Mesenchymal stem cell (in vitro differentiated cells and primary cell): ENCODE measurements around the gene CCDC185.

Experiments used
- DNase-seq: peaks from one replicate; pipeline ENCODE4 v3.0.0-alpha.2; 2013
- H2AFZ ChIP-seq: one replicate; pipeline ENCODE4 v1.6.1; 2013; ENCODE audit warnings: low read depth, mild to moderate bottlenecking, control low read depth, inconsistent platforms, low read length, moderate library complexity
- H2AK5ac ChIP-seq: 2 replicates; pipeline ENCODE4 v1.6.1; 2013; ENCODE audit warnings: low read length, moderate library complexity, mild to moderate bottlenecking, inconsistent platforms; ENCODE audit not compliant: severe bottlenecking
- H2BK120ac ChIP-seq: one replicate; pipeline ENCODE4 v1.6.1; 2013; ENCODE audit warnings: low read depth, mild to moderate bottlenecking, inconsistent platforms, low read length, moderate library complexity
- H2BK12ac ChIP-seq, 2 experiments: one replicate each; pipeline ENCODE4 v1.6.1; 2013; ENCODE audit warnings: inconsistent platforms in 2 of 2, low read length in 2 of 2, mild to moderate bottlenecking in 2 of 2, moderate library complexity in 2 of 2, control low read depth in 1 of 2
- H2BK15ac ChIP-seq: one replicate; pipeline ENCODE4 v1.6.1; 2013; ENCODE audit warnings: mild to moderate bottlenecking, low read depth, inconsistent platforms; ENCODE audit not compliant: poor library complexity, severe bottlenecking
- H2BK5ac ChIP-seq: 2 replicates; pipeline ENCODE4 v1.6.1; 2013; ENCODE audit warnings: low read depth, mild to moderate bottlenecking, low read length, control low read depth, inconsistent platforms; ENCODE audit not compliant: poor library complexity, severe bottlenecking
- H3K14ac ChIP-seq, 2 experiments: one replicate each; pipeline ENCODE4 v1.6.1; 2013; ENCODE audit warnings: inconsistent platforms in 2 of 2, low read length in 2 of 2, control low read depth in 1 of 2, mild to moderate bottlenecking in 1 of 2, moderate library complexity in 1 of 2
- H3K18ac ChIP-seq, 2 experiments: one replicate each; pipeline ENCODE4 v1.6.1; 2013; ENCODE audit warnings: inconsistent platforms in 2 of 2, low read length in 2 of 2, control low read depth in 1 of 2, low read depth in 1 of 2, mild to moderate bottlenecking in 1 of 2
- H3K23ac ChIP-seq, 2 experiments: one replicate each; pipeline ENCODE4 v1.6.1; 2013; ENCODE audit warnings: inconsistent platforms in 2 of 2, low read length in 2 of 2, mild to moderate bottlenecking in 2 of 2, moderate library complexity in 2 of 2, control low read depth in 1 of 2
- H3K27ac ChIP-seq: 2 replicates; pipeline ENCODE4 v1.5.1; 2013; ENCODE audit warnings: mild to moderate bottlenecking, moderate library complexity, low read length, control low read depth, inconsistent platforms; ENCODE audit not compliant: poor library complexity, severe bottlenecking
- H3K27me3 ChIP-seq, 2 experiments: 2 replicates each; pipeline versions ENCODE4 v1.6.1 to v1.7.0; 2013; ENCODE audit warnings: low read length in 2 of 2, mild to moderate bottlenecking in 2 of 2, moderate library complexity in 2 of 2, control low read depth in 1 of 2, inconsistent platforms in 1 of 2; ENCODE audit not compliant: control insufficient read depth in 1 of 2, insufficient read depth in 1 of 2
- H3K36me3 ChIP-seq, 2 experiments: 2 replicates each; pipeline versions ENCODE4 v1.6.1 to v1.7.0; 2013; ENCODE audit warnings: low read length in 2 of 2, control low read depth in 1 of 2, inconsistent platforms in 1 of 2, low read depth in 1 of 2, mild to moderate bottlenecking in 1 of 2; ENCODE audit not compliant: insufficient read depth in 2 of 2, control insufficient read depth in 1 of 2
- H3K4ac ChIP-seq, 2 experiments: one replicate each; pipeline ENCODE4 v1.6.1; 2013; ENCODE audit warnings: inconsistent platforms in 2 of 2, low read length in 2 of 2, mild to moderate bottlenecking in 2 of 2, moderate library complexity in 2 of 2, control low read depth in 1 of 2, low read depth in 1 of 2
- H3K4me1 ChIP-seq: 2 replicates; pipeline ENCODE4 v1.6.1; 2013; ENCODE audit warnings: low read depth, low read length, control low read depth; ENCODE audit not compliant: control insufficient read depth, insufficient read depth
- H3K4me2 ChIP-seq: 2 replicates; pipeline ENCODE4 v1.6.1; 2013; ENCODE audit warnings: low read length, mild to moderate bottlenecking, inconsistent platforms; ENCODE audit not compliant: poor library complexity, severe bottlenecking
- H3K4me3 ChIP-seq, 2 experiments: 2 replicates each; pipeline versions ENCODE4 v1.5.1 to v1.7.0; 2013; ENCODE audit warnings: low read length in 2 of 2, mild to moderate bottlenecking in 2 of 2, control low read depth in 1 of 2, low read depth in 1 of 2; ENCODE audit not compliant: insufficient read depth in 1 of 2
- H3K79me1 ChIP-seq: replicated peaks from 2 replicates; pipeline ENCODE4 v1.6.1; 2013; ENCODE audit warnings: mild to moderate bottlenecking, control low read depth, low read length, inconsistent platforms; ENCODE audit not compliant: poor library complexity, severe bottlenecking
- H3K9ac ChIP-seq: 2 replicates; pipeline ENCODE4 v1.7.0; 2013; ENCODE audit warnings: mild to moderate bottlenecking, low read length, moderate library complexity
- H3K9me3 ChIP-seq: 2 replicates; pipeline ENCODE4 v1.7.0; 2013; ENCODE audit warnings: mild to moderate bottlenecking, low read length; ENCODE audit not compliant: control insufficient read depth
- H4K8ac ChIP-seq: one replicate; pipeline ENCODE4 v1.6.1; 2013; ENCODE audit warnings: inconsistent platforms, mild to moderate bottlenecking, low read length, moderate library complexity
- H4K91ac ChIP-seq: one replicate; pipeline ENCODE4 v1.6.1; 2013; ENCODE audit warnings: mild to moderate bottlenecking, low read length, inconsistent platforms
- whole genome bisulfite sequencing: methylation state at CpG from one replicate; pipeline ENCODE4 v1.1.7; 2013; ENCODE audit warnings: mixed read lengths; 5-methylcytosine and 5-hydroxymethylcytosine counted together

CCDC185 gene

GRCh38 chr1:223364685-223365382, 28.4 kb upstream of the CCDC185 start:
- H3K79me1 ChIP-seq: no peaks in the 10 kb centered on the region
- H2BK15ac ChIP-seq: no peak overlapping the region
- peaks cover 20% of the 10 kb centered on the region for H3K4me1 ChIP-seq
- H4K91ac ChIP-seq: no peak overlapping the region
- no peak overlapping the region for H2BK5ac ChIP-seq
- peaks cover 51 to 57% of the 10 kb centered on the region in 2 experiments for H3K27me3 ChIP-seq
- H3K18ac ChIP-seq: no peak overlapping the region
- no peak overlapping the region for H4K8ac ChIP-seq
- no peak overlapping the region for H3K27ac ChIP-seq
- peak overlapping the region; percentile 80 for H3K4me2 ChIP-seq
- no peak overlapping the region for H2BK120ac ChIP-seq
- no peak overlapping the region for H3K23ac ChIP-seq
- 1% methylated on average over 42 of the region's 55 CpGs for WGBS
- H3K4ac ChIP-seq: no peak overlapping the region
- H3K9me3 ChIP-seq: no peaks in the 10 kb centered on the region
- no peak for DNase-seq
- no peak overlapping the region for H2AK5ac ChIP-seq
- no peaks in the 10 kb centered on the region for H3K36me3 ChIP-seq
- no peak overlapping the region for H2AFZ ChIP-seq
- peak overlapping the region; percentile 24 to 51 for H3K4me3 ChIP-seq
- H2BK12ac ChIP-seq: no peak overlapping the region
- H3K14ac ChIP-seq: no peak overlapping the region
- no peak overlapping the region for H3K9ac ChIP-seq

GRCh38 chr1:223374064-223374610, 19.1 kb upstream of the CCDC185 start:
- no peak overlapping the region for H2AK5ac ChIP-seq
- no peak overlapping the region for H3K4me3 ChIP-seq
- H2BK12ac ChIP-seq: no peak overlapping the region
- no peak overlapping the region for H2BK120ac ChIP-seq
- H2AFZ ChIP-seq: no peak overlapping the region
- no peak overlapping the region for H2BK15ac ChIP-seq
- WGBS: 80% methylated on average over 2 of the region's 4 CpGs
- no peak overlapping the region for H3K4ac ChIP-seq
- no peaks in the 10 kb centered on the region for H3K4me1 ChIP-seq
- no peak overlapping the region for H3K9ac ChIP-seq
- H2BK5ac ChIP-seq: no peak overlapping the region
- no peak overlapping the region for H3K14ac ChIP-seq
- no peak overlapping the region for H4K8ac ChIP-seq
- no peak overlapping the region for H4K91ac ChIP-seq
- H3K27ac ChIP-seq: no peak overlapping the region
- no peak overlapping the region for H3K23ac ChIP-seq
- no peak for DNase-seq
- peaks cover 8 to 26% of the 10 kb centered on the region in 2 experiments for H3K27me3 ChIP-seq
- no peaks in the 10 kb centered on the region for H3K36me3 ChIP-seq
- H3K79me1 ChIP-seq: no peaks in the 10 kb centered on the region
- no peak overlapping the region for H3K18ac ChIP-seq
- no peak overlapping the region for H3K4me2 ChIP-seq
- peaks cover 21% of the 10 kb centered on the region for H3K9me3 ChIP-seq

DNA sequence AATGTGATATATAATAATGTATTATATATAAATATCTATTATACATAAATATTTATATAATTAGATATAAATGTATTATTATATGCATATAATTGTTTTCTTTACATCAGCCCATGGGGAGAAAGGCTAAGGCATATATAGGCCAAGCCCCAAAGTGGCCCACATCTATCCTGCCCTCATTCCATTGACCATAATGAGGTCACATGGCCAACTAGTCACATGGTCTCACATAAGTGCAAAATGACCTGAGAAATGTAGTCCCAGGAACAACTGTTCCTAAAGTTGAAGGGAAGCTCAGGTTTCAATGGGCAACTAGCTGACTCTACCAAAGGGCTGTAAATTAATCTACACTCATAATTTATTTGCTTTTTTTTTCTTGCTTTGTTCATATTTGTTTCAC, 14.5 kb upstream of the CCDC185 start:
- no peak overlapping the region for H2AFZ ChIP-seq
- H3K4ac ChIP-seq: no peak overlapping the region
- no peak overlapping the region for H2BK15ac ChIP-seq
- H2BK12ac ChIP-seq: no peak overlapping the region
- no peak overlapping the region for H3K23ac ChIP-seq
- H4K8ac ChIP-seq: no peak overlapping the region
- H3K9me3 ChIP-seq: peaks cover 16% of the 10 kb centered on the region
- no peak overlapping the region for H3K27ac ChIP-seq
- H3K79me1 ChIP-seq: no peaks in the 10 kb centered on the region
- H2BK5ac ChIP-seq: no peak overlapping the region
- H2AK5ac ChIP-seq: no peak overlapping the region
- no peaks in the 10 kb centered on the region for H3K36me3 ChIP-seq
- H3K27me3 ChIP-seq: peaks cover 13 to 38% of the 10 kb centered on the region in 2 experiments
- H4K91ac ChIP-seq: no peak overlapping the region
- no peak for DNase-seq
- H3K9ac ChIP-seq: no peak overlapping the region
- H3K14ac ChIP-seq: no peak overlapping the region
- no peak overlapping the region for H3K4me2 ChIP-seq
- no peak overlapping the region for H3K18ac ChIP-seq
- H3K4me1 ChIP-seq: no peaks in the 10 kb centered on the region
- H3K4me3 ChIP-seq: no peak overlapping the region
- H2BK120ac ChIP-seq: no peak overlapping the region

DNA sequence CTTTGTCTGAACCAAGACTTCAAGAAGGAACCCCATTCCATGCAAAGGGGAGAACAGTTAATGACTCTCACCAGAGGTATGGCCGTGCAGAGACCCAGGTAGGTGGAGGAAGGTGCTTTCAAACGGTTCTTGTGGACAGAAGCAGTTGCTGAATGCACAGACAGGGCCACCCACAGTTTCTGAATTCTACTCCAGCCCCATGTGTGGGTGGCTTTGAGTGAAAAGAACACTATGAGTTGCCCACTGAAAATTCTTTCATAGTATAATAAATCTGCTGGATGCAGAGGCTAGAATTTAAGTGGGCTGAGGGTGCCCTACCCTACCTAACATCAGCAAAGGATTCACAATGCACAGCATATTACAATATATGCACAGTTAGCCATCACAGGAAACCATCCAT, 7.2 kb upstream of the CCDC185 start:
- H3K4me1 ChIP-seq: peaks cover 3% of the 10 kb centered on the region
- no peak overlapping the region for H2BK12ac ChIP-seq
- H3K9me3 ChIP-seq: no peaks in the 10 kb centered on the region
- no peak overlapping the region for H3K4me3 ChIP-seq
- no peak overlapping the region for H4K91ac ChIP-seq
- H3K4me2 ChIP-seq: no peak overlapping the region
- no peak overlapping the region for H2BK120ac ChIP-seq
- no peak overlapping the region for H2BK15ac ChIP-seq
- H3K79me1 ChIP-seq: no peaks in the 10 kb centered on the region
- H3K18ac ChIP-seq: no peak overlapping the region
- 63% methylated on average over 2 of the region's 2 CpGs for WGBS
- no peak overlapping the region for H3K23ac ChIP-seq
- H3K27ac ChIP-seq: no peak overlapping the region
- H3K36me3 ChIP-seq: no peaks in the 10 kb centered on the region
- H2AK5ac ChIP-seq: no peak overlapping the region
- no peak overlapping the region for H2BK5ac ChIP-seq
- H3K4ac ChIP-seq: no peak overlapping the region
- H2AFZ ChIP-seq: no peak overlapping the region
- H4K8ac ChIP-seq: no peak overlapping the region
- H3K9ac ChIP-seq: no peak overlapping the region
- DNase-seq: no peak
- peaks cover 26 to 51% of the 10 kb centered on the region in 2 experiments for H3K27me3 ChIP-seq
- H3K14ac ChIP-seq: no peak overlapping the region
